ENCODE results near the gene CD8A. TPM values are rescaled to one million over a fixed set of nuclear protein-coding genes. Genes with fewer than 3 reads are reported as not detected.

The CD8A gene
- total and polyA plus RNA-seq, 10 of the 15 experiments (the other 5 are each of a cell fraction or from before 2014, with no cell fraction given) = 0.15 to 0.43 TPM; not detected in 8

- TF ChIP-seq WRNIP1 (IDR thresholded peaks at IDR 0.05; ENCODE audit: borderline replicate concordance, low read depth, low read length) (no peak), NR2C1 (IDR thresholded peaks at IDR 0.05) (no peak), MAX (IDR thresholded peaks at IDR 0.05; ENCODE audit: low read depth, low read length) (no peak), NR2F1 (conservative IDR thresholded peaks at IDR 0.05) (no peak), BCL11A (IDR thresholded peaks at IDR 0.05; ENCODE audit: low read depth, low read length) (no peak), NFIC (IDR thresholded peaks at IDR 0.05; ENCODE audit: low read depth, low read length) (no peak), SMC3 (IDR thresholded peaks at IDR 0.05; ENCODE audit: borderline replicate concordance, low read length) (no peak)
Measured at GRCh38 chr2:86752934-86753333, 37.8 kb downstream of the CD8A start (continued).

- WGBS (ENCODE audit: insufficient coverage, insufficient replicate concordance, low lambda C conversion rate, missing lambda C conversion rate) = 100% methylated on average over 1 of the region's 1 CpG
- H3K4me2 ChIP-seq (ENCODE audit: control insufficient read depth, insufficient read depth) = no peak overlapping the region
- DNase-seq (ENCODE audit: low read depth, low spot score) (no peak), ATAC-seq (no peak), FAIRE-seq (no peak)
- no peaks in the 10 kb centered on the region for H3K4me1 ChIP-seq (ENCODE audit: control insufficient read depth, insufficient read depth, low read length)
- BruUV-seq (replicated peaks) = no TSS peak
- H3K79me2 ChIP-seq (ENCODE audit: control insufficient read depth, insufficient read depth, low read length) = peaks cover 2% of the 10 kb centered on the region
- H4K20me1 ChIP-seq (ENCODE audit: control insufficient read depth, insufficient read depth) = no peaks in the 10 kb centered on the region
- H3K27me3 ChIP-seq (replicated peaks in 1 of 2; ENCODE audit: control insufficient read depth in 2 of 2, insufficient read depth in 2 of 2, low read length in 1 of 2) = no peaks in the 10 kb centered on the region
- ChIA-PET POLR2A (no interaction called here), RAD21 (ENCODE audit: unreplicated experiment) (no interaction called here), CTCF (interaction anchor here (2.7 kb wide), 1 partner anchor 13 kb away, joined by 8 read pairs; no protein-coding TSS in a partner anchor), SMC1A (ENCODE audit: uncharacterized antibody, unreplicated experiment) (interaction anchor here (0.7 to 1.3 kb wide), 2 partner anchors 13 to 16 kb away, joined by 4 read pairs; no protein-coding TSS in a partner anchor)
- H3K27ac ChIP-seq (ENCODE audit: control insufficient read depth, insufficient read depth) = no peak overlapping the region
- no peak overlapping the region for H3K4me3 ChIP-seq
- in situ Hi-C loops (cut with MboI) (no loop called here), intact Hi-C loops (cut with micrococcal nuclease; ENCODE audit: unreplicated experiment) (no loop called here)
- H3K9ac ChIP-seq (ENCODE audit: control insufficient read depth, insufficient read depth, low read length) = no peak overlapping the region
- H3K36me3 ChIP-seq (ENCODE audit: control insufficient read depth in 2 of 2, insufficient read depth in 2 of 2, low read length in 1 of 2) = peaks cover 2 to 7% of the 10 kb centered on the region in 2 experiments; a peak in 2 of 4 replicates
- H2AFZ ChIP-seq (ENCODE audit: control insufficient read depth, low read depth, low read length) = no peak overlapping the region
- H3K9me3 ChIP-seq (replicated peaks; ENCODE audit: control insufficient read depth, insufficient read depth, low read length) = peaks cover 4% of the 10 kb centered on the region
- TF ChIP-seq ZBTB40 (IDR thresholded peaks at IDR 0.05; ENCODE audit: borderline replicate concordance) (no peak), SKIL (IDR thresholded peaks at IDR 0.05; ENCODE audit: low read depth, poor library complexity, severe bottlenecking) (no peak), ZBTB33 (IDR thresholded peaks at IDR 0.05) (no peak), REST (IDR thresholded peaks at IDR 0.05; ENCODE audit: low read depth, low read length) (no peak)
Measured at GRCh38 chr2:86751778-86752177, 38.9 kb downstream of the CD8A start.
